GM19324 (cell line): Measurements from ENCODE around the gene FBXW5.
A peak's percentile ranks its signal among the peaks of the same experiment; 100 is the strongest.

Experiments
- ATAC-seq: cut with Tn5 transposase; IDR thresholded peaks from one replicate; pipeline ENCODE4 v1.9.1; 2021; ENCODE audit warnings: mild to moderate bottlenecking, moderate library complexity; ENCODE audit not compliant: unreplicated experiment, low FRiP score

Gene FBXW5

GRCh38 chr9:136917902-136918301 lies 26.6 kb downstream of the FBXW5 start:
- ATAC-seq: no peak

GRCh38 chr9:136916330-136917184 lies 28.0 kb downstream of the FBXW5 start:
- ATAC-seq: no peak

GRCh38 chr9:136915632-136916329 lies 28.8 kb downstream of the FBXW5 start:
- ATAC-seq: no peak

GRCh38 chr9:136913701-136914438 lies 30.7 kb downstream of the FBXW5 start:
- no peak for ATAC-seq

GRCh38 chr9:136910901-136911245 lies 33.7 kb downstream of the FBXW5 start:
- ATAC-seq: no peak

GRCh38 chr9:136910197-136910900 lies 34.2 kb downstream of the FBXW5 start:
- ATAC-seq: no peak

GRCh38 chr9:136907011-136907914 lies 37.3 kb downstream of the FBXW5 start:
- no peak for ATAC-seq

- ATAC-seq: no peak
Observed at GRCh38 chr9:136906266-136906665, 38.3 kb downstream of the FBXW5 start.

GRCh38 chr9:136903041-136903554 lies 41.4 kb downstream of the FBXW5 start:
- no peak for ATAC-seq

GRCh38 chr9:136902259-136902821 lies 42.2 kb downstream of the FBXW5 start:
- peak; percentile 29 for ATAC-seq

GRCh38 chr9:136901516-136902258 lies 42.9 kb downstream of the FBXW5 start:
- ATAC-seq: peak; percentile 43

GRCh38 chr9:136900988-136901515 lies 43.5 kb downstream of the FBXW5 start:
- no peak for ATAC-seq

- no peak for ATAC-seq
Observed at GRCh38 chr9:136900556-136900955, 44.0 kb downstream of the FBXW5 start.

GRCh38 chr9:136899196-136899595 lies 45.3 kb downstream of the FBXW5 start:
- peak; percentile 37 for ATAC-seq

- ATAC-seq: no peak
Observed at GRCh38 chr9:136898483-136899100, 45.9 kb downstream of the FBXW5 start.

- ATAC-seq: no peak
Observed at GRCh38 chr9:136896027-136896426, 48.5 kb downstream of the FBXW5 start.

- no peak for ATAC-seq
Observed at GRCh38 chr9:136890661-136891060, 53.9 kb downstream of the FBXW5 start.
